ENCODE data around the gene OR4F15.
"Not testable (repeated sequence)": the region's sequence is repeated elsewhere in the genome, so short reads cannot be mapped to it uniquely, and the experiment has no call there.

The OR4F15 gene, protein sequence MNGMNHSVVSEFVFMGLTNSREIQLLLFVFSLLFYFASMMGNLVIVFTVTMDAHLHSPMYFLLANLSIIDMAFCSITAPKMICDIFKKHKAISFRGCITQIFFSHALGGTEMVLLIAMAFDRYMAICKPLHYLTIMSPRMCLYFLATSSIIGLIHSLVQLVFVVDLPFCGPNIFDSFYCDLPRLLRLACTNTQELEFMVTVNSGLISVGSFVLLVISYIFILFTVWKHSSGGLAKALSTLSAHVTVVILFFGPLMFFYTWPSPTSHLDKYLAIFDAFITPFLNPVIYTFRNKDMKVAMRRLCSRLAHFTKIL

DNA sequence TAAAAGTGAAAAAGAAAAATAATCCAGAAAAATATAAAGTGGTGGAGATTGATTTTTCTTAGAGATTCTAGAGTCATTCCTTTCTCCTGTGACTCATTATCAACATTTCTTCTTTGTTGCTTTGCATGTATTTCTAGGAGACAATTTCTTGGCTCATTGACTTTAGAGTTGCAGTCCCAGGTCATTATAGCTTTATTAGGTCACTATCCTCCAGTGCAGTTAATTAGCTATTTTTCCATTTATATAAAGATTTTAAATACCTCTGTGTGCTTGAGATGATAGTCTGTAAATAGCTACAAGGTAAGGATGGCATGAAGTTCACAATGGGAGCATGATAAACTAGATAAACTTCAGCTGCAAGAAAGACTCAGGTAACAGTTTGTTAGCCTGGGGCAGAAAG is at the start of gene OR4F15:
TSS of gene OR4F15 (plus strand) at position 301 of the 400 bp plus-strand sequence. CDS start 5,985 bp downstream, outside the sequence.
- no peak for DNase-seq

GRCh38 chr15:101764669-101765339 is 47.2 kb upstream of the OR4F15 start:
- DNase-seq: not testable (repeated sequence)

DNA sequence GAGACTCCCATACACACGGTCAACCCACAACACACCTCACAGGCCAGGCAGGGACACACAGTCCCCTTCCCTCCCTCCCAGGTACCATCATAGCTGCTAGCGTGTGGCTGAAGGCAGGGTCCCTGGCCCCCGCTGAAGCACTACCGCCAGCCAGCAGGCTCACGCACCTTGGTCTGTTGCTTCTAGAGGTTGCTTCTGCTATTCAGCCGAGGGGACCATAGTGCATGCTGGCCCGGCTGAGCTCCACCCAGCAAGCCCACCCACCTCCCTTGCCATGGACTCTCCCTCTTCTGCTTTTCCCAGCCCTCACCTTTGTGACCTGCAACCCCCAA is 46.7 kb upstream of the OR4F15 start:
- not testable (repeated sequence) for DNase-seq

GRCh38 chr15:101765772-101766456 is 46.1 kb upstream of the OR4F15 start:
- no peak for DNase-seq

- DNase-seq: not testable (repeated sequence)
Measured at GRCh38 chr15:101767083-101767640, 44.8 kb upstream of the OR4F15 start.

- no peak for DNase-seq
Measured at GRCh38 chr15:101772921-101773320, 39.1 kb upstream of the OR4F15 start.

DNA sequence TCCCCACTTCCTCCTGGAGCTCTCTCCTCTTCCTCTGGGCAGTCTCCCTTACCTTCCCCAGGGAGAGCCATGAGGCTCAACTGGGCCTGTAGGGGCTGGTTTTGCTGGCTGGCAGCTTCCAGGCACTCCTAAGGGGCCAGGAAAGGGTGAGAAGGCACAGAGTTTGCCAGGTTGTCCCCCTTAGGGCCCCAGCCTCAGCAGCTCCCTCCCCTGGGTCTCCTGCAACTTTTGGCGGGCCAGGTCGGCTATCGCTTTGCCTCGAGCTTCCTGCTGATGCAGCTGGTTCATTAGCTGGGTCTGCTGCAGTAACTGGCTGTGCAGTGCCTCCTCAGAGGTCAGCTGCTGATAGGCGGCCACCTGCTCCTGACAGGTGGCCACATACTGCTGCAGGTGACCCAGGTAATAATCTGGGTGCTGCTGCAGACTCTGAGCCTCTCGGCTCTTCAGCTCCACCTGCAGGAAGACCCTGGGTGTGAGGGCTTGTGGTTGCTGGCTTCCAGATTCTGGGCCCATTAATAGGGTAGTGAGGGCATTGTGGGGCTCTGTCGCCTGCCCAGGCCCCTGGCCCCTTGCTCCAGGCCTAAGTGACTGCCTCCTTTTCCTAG is 38.4 kb upstream of the OR4F15 start:
- DNase-seq: no peak

DNA sequence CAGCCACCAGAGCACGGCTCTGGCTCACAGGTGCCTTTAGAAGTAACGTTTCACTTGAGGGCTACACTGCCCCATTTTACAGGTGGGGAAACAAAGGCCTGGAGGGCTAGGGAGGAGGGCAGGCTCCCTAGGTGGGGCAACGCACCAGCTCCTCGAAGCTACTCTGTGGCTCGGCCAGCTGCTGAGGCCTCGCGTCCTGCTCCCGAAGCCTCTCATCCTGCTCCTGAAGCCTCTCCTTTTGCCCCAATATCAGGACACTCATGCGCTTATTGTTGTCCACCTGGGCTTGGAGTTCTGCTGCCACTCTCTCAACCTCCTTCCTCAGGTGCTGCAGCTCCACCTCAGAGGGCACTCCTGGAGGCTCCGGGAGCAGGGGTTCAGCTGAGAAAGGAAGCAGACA is 36.9 kb upstream of the OR4F15 start:
- DNase-seq: no peak

DNA sequence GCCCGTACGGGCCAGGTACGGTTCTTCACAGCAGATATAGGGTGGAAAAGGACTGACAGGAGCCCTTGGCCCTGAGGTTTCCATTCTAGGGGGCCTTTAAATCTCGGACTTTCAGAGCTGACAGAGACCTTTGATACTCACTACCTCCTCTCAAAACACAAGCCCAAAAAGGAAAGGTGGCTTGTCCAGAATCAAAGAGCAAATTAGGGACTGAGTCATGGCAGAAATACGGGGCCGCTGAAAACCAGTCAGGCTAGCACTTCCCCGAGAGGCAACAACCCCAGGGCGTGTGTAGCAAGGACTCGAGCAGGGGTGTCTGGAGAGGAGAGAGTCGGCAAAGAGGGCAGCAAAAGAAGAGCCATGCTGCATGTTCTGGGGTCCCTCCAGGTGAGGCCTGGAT is 33.4 kb upstream of the OR4F15 start:
- DNase-seq: not testable (repeated sequence)

DNA sequence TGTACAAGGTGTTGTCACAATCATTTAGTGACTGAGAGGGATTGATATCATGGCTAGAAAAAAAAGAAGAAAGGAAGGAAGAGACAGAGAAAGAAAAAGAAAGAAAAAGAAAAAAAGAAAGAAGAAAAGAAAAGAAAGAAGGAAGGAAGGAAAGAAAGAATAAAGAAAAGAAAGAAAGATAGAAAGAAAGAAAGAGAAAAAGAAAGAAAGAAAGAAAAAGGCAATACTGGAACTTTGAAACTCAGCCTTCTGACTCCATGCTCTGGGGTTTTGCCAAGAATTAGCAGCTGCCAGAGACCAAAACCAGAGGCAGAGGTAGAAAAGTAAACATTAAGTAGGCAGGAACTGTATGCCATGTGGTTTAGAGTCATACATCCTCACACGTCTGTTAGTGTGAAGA is 31.8 kb upstream of the OR4F15 start:
- not testable (repeated sequence) for DNase-seq

DNA sequence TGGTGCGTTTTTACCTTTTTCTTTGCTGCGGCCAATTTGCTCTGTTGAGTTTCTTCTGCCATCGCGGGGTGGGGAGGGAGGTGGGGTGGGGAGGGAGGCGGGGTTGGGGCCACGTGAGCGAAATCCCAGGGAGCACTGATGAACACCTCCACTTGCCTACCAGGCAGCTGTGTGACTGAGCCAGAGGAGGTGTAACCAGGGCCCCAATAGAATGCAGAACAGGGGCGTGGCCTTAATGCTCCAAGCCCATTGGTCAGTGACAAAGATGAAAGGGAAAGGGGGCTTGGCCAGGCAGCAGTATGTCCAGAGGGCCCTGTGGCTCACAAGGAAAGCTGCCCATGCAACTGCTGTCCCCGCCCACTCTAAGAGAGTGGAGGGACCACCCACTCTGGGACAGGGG is 30.1 kb upstream of the OR4F15 start:
- DNase-seq: no peak

GRCh38 chr15:101784644-101785043 is 27.4 kb upstream of the OR4F15 start:
- DNase-seq: no peak

- not testable (repeated sequence) for DNase-seq
Measured at GRCh38 chr15:101786422-101786821, 25.6 kb upstream of the OR4F15 start.

DNA sequence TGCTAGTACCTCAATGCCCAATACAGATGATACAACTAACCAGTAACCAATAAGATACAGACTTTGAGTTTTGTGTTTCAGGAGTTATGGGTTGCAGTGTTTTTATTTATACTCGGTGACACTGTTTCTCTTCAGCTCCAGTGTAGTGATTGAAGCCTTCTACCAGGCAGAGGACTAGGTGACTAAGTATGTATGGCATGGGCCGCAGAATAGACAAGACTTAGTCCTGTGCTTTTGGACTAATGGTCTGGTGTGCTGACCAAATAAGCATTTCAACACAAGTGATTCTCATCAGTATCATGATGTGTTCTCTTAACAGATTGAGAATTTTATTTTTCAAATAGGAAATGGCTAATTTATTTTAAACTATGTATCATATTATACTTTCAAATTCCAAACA is 24.0 kb upstream of the OR4F15 start:
- not testable (repeated sequence) for DNase-seq

DNA sequence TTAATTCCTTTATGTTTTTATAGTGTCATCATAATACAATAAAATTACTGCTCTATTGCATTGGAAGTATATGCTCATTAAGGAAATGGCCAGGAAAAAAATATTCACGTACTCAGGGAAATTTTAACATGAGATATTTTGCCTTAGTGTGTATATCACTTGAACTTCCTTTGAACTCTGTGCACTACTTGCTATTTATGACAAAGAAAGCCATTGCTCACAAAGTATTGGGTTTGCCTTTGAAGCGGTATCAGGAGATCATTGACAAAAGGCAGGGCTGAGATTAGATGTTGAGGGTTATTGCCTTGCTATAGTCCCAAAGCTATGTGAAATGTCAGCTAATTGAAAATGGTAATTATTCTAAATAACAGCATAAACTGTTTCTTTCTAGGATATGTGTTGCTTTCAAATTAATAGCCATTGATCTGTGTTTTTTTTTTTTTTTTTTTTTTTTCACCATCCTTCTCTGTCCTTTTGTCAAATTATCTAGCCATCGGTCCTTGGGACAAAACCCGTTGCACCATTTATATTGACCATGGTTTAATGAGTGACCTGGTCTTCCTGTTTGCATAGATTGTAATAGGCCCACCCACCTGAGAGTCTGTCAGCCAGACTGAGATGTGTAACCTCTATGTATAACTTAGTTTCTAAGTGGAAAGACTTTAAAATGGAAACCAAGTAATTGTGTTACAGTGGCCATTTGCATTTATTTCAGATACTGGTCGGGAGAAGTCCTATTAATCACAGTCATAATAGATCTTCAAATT is 23.3 kb upstream of the OR4F15 start:
- not testable (repeated sequence) for DNase-seq

GRCh38 chr15:101790748-101791147 is 21.3 kb upstream of the OR4F15 start:
- not testable (repeated sequence) for DNase-seq

GRCh38 chr15:101793981-101794380 is 18.0 kb upstream of the OR4F15 start:
- DNase-seq: not testable (repeated sequence)

DNA sequence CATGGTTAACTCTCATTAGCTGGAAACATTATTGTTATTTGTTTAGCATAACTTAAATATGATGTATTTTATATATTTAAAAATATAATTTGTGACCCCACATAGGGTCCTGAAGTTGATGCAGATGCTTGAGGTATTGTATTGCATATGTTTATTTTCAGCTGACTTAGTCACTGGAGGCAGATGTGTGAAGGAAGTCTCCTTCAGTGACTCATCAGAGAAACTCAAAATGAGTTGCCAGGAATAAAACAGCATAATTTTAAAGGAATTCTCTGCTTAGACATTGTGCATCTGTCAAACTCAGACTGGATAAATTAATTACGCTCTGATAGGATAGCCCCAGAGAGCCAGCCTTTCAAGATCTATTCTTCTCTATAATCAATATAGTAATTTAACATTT is 16.5 kb upstream of the OR4F15 start:
- DNase-seq: no peak

- no peak for DNase-seq
Measured at GRCh38 chr15:101799665-101800064, 12.3 kb upstream of the OR4F15 start.

- no peak for DNase-seq
Measured at GRCh38 chr15:101801048-101801447, 11.0 kb upstream of the OR4F15 start.

DNA sequence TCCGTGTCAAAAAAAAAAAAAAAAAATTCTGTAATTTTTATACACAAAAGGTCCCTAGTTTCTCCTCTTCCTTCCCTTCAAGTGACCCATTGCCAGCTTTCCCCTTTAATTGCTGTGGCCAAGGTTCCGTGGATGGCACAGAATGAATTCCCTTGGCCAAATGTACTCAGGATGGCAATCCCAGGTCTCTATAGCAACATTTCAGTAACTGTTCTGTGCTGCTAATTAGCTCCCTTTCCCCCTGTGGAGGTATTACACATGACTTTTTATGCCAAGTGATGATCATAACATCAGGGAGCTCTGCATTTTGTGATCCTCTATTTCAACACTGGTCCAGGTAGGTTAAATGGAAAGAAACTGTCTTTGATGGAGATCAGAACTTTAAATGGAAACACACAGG is 8.8 kb upstream of the OR4F15 start, which contains the start of gene OR4F6:
TSS of gene OR4F6 (plus strand) at position 301 of the 400 bp plus-strand sequence. CDS start 2,211 bp downstream, outside the sequence.
- no peak for DNase-seq

GRCh38 chr15:101803676-101804075 is 8.3 kb upstream of the OR4F15 start:
- no peak for DNase-seq

Measured in NCI-H510A (cell line).